HUDEP-2 (cell line): ENCODE measurements around the gene LIN52.
A peak's percentile ranks its signal among the peaks of the same experiment; 100 is the strongest.

Source experiments
- DNase-seq, 76 experiments: peaks; one replicate each; lab custom pipeline; 2025; ENCODE audit not compliant: unreplicated experiment in 76 of 76; lab: John Stamatoyannopoulos, UW

LIN52 gene

GRCh38 chr14:74169906-74170305 lies 85.2 kb downstream of the LIN52 start:
- DNase-seq: no peak

GRCh38 chr14:74176400-74176793 lies 91.6 kb downstream of the LIN52 start:
- DNase-seq: no peak

GRCh38 chr14:74179856-74180255 lies 95.1 kb downstream of the LIN52 start:
- DNase-seq: no peak

- DNase-seq: no peak
These were observed 106.3 kb downstream of the LIN52 start for GRCh38 chr14:74190927-74191575.

- no peak for DNase-seq
These were observed 109.9 kb downstream of the LIN52 start for GRCh38 chr14:74194506-74195274.

GRCh38 chr14:74195623-74196022 lies 110.9 kb downstream of the LIN52 start:
- DNase-seq: no peak

- no peak for DNase-seq
These were observed 113.9 kb downstream of the LIN52 start for GRCh38 chr14:74198441-74199234.

DNA sequence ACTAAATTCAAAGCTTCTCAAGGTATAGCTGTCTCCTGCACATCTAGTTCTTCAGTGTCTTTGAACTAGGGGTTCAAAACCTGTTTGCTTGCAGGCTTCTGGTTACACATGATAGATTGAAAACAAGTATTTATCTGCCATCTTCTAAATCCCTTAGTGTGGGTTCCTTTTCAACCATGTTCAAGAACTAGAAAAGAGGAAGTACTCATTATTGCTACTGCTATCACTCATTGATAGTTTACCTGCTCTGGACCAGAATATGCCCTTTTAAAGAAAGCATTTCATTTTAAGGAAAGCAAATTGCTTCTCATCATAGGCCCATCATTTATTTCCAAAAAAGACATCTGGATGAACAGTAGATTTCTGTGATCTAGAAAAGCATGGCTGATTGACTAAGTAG lies 117.4 kb downstream of the LIN52 start:
- no peak for DNase-seq

- no peak for DNase-seq
These were observed 118.9 kb downstream of the LIN52 start for GRCh38 chr14:74203639-74204038.

- DNase-seq: no peak
These were observed 119.7 kb downstream of the LIN52 start for GRCh38 chr14:74204491-74204890.

DNA sequence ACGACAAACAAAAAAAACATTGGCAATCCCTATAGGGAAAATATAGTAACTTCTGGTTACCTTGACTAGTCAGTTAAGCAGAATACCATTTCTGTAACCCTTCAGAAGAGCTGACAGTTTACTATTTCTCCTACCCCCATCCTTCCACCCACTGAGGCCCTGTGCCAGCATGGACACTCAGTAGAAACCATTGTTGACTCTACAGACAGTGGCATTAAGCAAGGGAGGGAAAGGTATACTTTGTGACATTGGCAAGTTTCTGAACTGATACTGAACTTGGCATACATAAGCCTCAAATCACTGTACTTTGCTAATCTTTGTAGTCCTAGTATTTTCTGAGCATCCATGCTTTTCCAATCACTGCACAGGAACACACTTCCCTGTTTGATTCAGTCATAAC lies 121.1 kb downstream of the LIN52 start:
- DNase-seq: no peak

DNA sequence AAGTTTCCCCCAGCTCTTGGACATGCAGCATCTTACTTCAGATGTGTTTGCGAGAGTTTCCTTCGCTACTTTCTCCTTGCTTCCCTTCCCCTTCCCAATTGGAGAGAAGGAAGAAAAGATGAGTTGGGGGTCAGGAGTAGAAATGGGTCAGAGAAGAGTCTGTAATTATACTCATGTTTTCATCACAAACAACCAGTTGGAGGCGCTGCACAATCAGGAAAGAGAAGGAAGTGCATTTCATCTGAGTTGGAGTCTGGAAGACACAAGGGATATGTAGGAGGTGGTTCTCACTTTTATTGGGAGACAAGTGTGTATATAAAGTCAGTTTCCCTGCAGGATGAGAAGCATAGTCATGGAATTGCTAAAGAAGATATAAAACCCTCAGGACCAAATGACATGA lies 123.2 kb downstream of the LIN52 start:
- DNase-seq: peak in 1 of 76 experiments; percentile 9

GRCh38 chr14:74208642-74209041 lies 123.9 kb downstream of the LIN52 start:
- no peak for DNase-seq

DNA sequence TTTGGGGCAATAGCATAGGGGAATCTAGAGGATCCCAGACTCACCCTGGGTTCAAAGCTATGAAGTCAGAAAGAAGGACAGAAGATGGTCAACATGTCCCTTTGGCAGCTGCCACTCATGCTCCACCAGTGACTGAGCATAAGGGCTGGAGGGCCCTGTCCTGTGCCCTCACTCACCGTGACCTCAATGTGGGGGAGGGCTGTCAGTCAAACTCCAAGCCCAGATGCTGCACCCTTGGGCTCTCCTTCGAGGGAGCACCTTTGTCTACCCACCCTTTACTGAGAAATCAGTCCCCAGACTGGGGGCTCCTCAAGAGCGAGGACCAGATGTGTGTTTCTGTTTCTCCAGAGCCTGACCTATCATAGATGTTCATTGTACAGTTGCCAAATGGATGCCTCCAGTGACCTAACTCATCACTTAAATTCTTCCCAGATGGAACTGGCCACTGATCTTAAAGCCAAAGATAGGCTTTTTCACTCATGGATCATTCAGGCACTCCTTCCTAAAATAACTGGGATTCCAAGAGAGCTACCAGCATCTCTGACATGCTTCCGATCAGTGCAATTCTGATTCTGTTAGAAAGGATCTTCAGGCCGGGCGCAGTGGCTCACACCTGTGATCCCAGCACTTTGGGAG lies 127.3 kb downstream of the LIN52 start:
- no peak for DNase-seq

DNA sequence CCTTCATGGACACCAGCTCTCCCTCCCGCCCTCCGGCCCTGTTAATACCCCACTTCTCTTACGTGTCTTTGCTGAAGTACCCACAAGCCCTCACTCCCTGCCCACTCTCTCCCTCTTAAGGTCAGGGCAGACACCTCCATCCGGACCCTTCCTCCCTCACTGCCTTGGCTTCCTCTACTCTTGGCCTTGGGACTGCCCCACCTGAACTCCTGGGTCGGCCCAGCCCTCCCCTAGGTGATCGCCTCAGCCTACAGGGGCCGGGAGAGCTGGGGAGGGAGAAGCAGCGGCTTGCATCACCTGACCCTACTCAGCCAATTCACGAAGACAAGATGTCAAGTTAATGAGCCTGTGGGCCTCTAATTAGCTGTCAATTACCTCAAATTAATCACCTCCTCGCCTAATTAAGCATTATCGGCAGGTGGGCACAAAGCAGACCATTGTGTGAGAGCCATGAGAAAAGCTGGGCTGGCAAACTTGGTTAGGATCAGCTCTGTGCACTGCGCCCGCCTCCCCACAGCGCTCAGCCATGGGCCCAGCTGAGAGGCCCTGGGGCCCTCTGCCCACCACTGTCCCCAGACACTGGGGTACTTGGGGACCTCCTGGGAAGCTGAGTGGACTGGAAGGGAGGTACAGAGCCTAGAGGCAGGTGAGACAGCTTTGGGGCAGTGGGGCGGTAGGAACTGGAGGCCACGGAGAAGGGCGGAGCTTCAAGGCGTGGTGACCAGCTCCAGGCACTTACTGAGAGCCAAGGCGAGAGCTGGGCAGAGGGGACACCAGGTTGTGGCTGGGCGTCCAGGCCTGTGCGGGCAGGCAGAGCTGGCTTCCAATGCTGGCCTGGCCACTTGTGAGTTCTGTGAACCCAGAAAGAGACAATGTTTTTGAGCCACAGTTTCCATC lies 129.4 kb downstream of the LIN52 start:
- no peak for DNase-seq

DNA sequence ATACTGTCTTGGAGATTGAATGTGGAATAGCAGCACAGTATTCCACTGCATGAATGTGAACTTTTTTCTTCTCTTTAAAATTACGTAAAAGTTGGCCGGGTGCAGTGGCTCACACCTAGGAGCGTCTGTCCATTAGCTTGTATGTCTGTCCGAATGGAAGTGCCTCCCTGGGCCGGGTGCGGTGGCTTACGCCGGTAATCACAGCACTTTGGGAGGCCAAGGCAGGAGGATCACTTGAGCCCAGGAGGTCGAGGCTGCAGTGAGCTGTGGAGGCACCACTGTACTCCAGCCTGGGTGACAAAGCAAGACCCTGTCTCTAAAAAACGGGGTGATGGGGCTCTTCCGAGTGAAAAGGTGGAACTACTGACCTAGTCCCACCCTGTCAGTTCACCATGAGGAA lies 131.9 kb downstream of the LIN52 start:
- DNase-seq: no peak

DNA sequence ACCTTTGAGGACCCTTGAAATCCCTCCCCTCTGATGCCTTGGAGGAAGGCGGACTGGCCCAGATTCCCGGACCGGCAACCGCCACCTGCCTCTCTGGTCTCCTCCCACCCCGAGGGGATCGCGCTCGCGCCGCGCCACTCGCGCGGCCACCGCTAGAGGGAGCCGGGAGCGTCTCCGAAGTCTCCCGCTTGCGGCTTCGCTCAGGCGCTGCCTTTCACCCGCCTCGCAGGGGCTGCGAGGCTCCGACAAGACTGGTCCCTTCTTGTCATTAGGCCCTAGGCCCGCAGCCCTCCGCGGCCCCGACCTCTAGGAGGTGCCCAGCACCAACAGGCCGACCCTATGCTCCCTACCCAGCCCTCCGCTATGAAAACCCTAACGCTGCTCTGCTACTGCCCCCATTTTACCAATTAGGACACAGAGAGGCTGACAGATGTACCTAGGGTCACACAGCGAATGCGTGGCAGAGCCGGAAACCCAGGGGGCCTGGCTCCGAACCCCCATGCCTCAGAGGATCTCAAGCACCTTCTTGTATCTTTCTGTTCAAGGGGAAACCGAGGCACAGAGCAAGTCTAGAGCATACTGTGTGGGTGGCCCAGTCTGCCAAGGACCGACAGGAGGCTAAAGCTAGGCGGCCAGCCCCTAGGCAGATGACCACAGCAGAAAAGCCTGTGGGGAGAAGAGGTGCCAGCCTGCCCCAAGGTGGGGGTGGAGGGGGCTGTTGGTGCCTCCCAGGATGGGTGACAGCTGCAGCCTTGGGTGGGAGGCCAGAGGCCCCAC lies 133.1 kb downstream of the LIN52 start:
- DNase-seq: peak in 61 of 76 experiments; percentile 7 to 74 (median 41)

- DNase-seq: no peak
These were observed 133.7 kb downstream of the LIN52 start for GRCh38 chr14:74218462-74218861.
